Omental fat pad (tissue), 4 donors: ENCODE data around the gene AANAT. TPM values are rescaled to one million over a fixed set of nuclear protein-coding genes. Genes with fewer than 3 reads are reported as not detected.

Experiments used
- ATAC-seq: fragments of 150-250 bp; one replicate; pipeline ENCODE4 v1.9.1; 2016; ENCODE audit warnings: mild to moderate bottlenecking, moderate library complexity; ENCODE audit not compliant: low FRiP score
- DNase-seq: peaks from one replicate; pipeline ENCODE4 v3.0.0-alpha.2; 2019; ENCODE audit warnings: low spot score
- total RNA-seq, 4 donors: library from RNA; depleted of rRNA; stranded (reverse); fragments of >200 nt; gene quantifications; one replicate each; pipeline ENCODE4 v1.1.0, GENCODE V29; 2016
- TF ChIP-seq, protein P1 (sequence below), 3 donors: fragments of 450-650 bp; IDR thresholded peaks; one replicate each; pipeline ENCODE4 v1.5.1; 2016 to 2017; ENCODE audit warnings: antibody characterized with exemption in 3 of 3, mild to moderate bottlenecking in 3 of 3, moderate library complexity in 2 of 3

The AANAT gene
- total RNA-seq, 4 donors from 2014 or later: not detected

DNA sequence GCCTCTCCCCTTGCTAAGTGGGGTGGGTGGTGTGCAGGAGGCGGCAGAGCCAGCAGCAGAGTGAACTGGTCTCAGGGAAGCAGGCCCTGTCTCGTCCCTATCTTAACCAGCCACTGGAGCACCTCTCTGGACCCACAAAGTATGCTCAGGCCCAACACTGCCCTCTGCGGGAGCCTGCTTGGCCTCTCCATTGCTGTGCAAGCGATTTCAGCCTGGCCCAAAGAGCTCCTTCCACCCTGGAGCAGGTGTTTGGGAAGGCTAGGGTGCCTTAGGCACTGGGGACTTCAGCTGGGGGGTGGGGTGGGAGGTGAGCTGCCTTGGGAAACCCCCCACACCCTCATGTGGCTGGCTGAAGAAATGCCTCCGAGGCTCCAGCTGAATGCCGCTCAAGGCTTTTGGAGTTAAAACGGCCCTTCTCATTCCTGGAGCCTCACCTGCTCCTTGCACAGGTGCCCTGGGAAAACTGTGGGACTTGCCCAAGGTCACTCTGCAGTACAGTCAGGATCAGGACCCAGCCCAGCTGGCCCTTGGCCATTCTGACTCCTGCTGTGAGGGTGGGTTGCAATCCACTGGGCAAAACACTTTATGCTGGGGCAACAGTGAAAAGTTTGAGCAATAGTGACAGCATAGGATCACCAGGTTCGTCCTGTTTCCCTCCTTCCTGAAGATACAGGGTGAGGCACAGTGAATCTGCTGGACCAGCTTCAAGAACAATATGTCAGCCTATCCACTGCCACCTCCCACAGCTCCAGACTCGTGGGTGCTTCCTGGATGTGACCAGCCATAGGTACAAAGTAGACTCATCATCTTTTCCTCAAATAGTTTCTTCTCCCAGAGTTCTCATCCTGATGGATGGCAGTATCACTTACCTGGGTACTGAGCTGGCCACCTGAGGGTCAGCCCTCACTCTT, 8.6 kb upstream of the AANAT start:
- TF ChIP-seq, protein P1, sequence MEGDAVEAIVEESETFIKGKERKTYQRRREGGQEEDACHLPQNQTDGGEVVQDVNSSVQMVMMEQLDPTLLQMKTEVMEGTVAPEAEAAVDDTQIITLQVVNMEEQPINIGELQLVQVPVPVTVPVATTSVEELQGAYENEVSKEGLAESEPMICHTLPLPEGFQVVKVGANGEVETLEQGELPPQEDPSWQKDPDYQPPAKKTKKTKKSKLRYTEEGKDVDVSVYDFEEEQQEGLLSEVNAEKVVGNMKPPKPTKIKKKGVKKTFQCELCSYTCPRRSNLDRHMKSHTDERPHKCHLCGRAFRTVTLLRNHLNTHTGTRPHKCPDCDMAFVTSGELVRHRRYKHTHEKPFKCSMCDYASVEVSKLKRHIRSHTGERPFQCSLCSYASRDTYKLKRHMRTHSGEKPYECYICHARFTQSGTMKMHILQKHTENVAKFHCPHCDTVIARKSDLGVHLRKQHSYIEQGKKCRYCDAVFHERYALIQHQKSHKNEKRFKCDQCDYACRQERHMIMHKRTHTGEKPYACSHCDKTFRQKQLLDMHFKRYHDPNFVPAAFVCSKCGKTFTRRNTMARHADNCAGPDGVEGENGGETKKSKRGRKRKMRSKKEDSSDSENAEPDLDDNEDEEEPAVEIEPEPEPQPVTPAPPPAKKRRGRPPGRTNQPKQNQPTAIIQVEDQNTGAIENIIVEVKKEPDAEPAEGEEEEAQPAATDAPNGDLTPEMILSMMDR (IDR thresholded peaks at IDR 0.05): no peak
- ATAC-seq (no peak), DNase-seq (no peak)

- TF ChIP-seq, protein P1 (IDR thresholded peaks at IDR 0.05): no peak
- ATAC-seq (no peak), DNase-seq (no peak)
Observed at GRCh38 chr17:76459674-76460073, 7.7 kb upstream of the AANAT start.

- DNase-seq: no peak
- TF ChIP-seq, protein P1 (IDR thresholded peaks at IDR 0.05): no peak
- no peak for ATAC-seq
Observed at GRCh38 chr17:76461765-76462555, 5.4 kb upstream of the AANAT start.

GRCh38 chr17:76462556-76463290, 4.7 kb upstream of the AANAT start:
- ATAC-seq (no peak), DNase-seq (no peak)
- TF ChIP-seq, protein P1 (IDR thresholded peaks at IDR 0.05): no peak

GRCh38 chr17:76466775-76467130, 650 bp upstream of the AANAT start:
- DNase-seq: no peak

More at GRCh38 chr17:76466775-76467130, 650 bp upstream of the AANAT start:
- no peak for ATAC-seq
- TF ChIP-seq, protein P1 (IDR thresholded peaks at IDR 0.05): no peak
